HFF-Myc (cell line): ENCODE data around the gene PPA2.

Experiments
- DNase-seq: peaks from one replicate; pipeline ENCODE4 v3.0.0-alpha.2; 2011; ENCODE audit warnings: low read depth; ENCODE audit errors: extremely low read depth
- H3K4me3 ChIP-seq: replicated peaks from 2 replicates; pipeline ENCODE4 v1.5.1; 2011; ENCODE audit warnings: low read depth, mild to moderate bottlenecking, control low read depth, low read length
- TF ChIP-seq, protein P1 (sequence below): IDR thresholded peaks from 2 replicates; pipeline ENCODE4 v1.5.1; 2012; ENCODE audit warnings: mild to moderate bottlenecking, low read depth, low read length, control low read depth; ENCODE audit errors: missing control alignments

Gene PPA2

DNA sequence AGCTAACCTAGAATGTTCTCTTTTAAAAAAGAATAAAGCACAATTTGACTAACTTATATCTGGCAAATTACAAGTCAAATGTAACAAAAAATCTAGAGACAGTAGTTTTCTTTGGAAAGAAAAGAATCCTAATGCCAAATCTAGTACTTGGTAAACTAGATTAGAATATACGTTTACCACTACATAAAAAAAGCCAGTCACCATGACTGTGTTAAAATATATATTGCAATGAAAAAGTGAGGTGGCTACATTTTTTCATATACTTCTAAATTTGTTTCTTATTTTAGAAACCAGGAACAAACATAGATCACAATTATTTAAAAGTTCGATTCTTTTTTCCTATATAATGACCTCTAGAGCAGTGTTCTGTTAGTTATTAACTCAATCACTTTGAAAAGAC is 29.6 kb upstream of the PPA2 start:
- no peak for DNase-seq

GRCh38 chr4:105496899-105497298 is 23.0 kb upstream of the PPA2 start:
- no peak overlapping the region for H3K4me3 ChIP-seq
- DNase-seq, result no peak
- TF ChIP-seq, protein P1, sequence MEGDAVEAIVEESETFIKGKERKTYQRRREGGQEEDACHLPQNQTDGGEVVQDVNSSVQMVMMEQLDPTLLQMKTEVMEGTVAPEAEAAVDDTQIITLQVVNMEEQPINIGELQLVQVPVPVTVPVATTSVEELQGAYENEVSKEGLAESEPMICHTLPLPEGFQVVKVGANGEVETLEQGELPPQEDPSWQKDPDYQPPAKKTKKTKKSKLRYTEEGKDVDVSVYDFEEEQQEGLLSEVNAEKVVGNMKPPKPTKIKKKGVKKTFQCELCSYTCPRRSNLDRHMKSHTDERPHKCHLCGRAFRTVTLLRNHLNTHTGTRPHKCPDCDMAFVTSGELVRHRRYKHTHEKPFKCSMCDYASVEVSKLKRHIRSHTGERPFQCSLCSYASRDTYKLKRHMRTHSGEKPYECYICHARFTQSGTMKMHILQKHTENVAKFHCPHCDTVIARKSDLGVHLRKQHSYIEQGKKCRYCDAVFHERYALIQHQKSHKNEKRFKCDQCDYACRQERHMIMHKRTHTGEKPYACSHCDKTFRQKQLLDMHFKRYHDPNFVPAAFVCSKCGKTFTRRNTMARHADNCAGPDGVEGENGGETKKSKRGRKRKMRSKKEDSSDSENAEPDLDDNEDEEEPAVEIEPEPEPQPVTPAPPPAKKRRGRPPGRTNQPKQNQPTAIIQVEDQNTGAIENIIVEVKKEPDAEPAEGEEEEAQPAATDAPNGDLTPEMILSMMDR, result no peak

More for the DNA sequence above, 29.6 kb upstream of the PPA2 start:
- no peak overlapping the region for H3K4me3 ChIP-seq
- TF ChIP-seq, protein P1, result no peak

DNA sequence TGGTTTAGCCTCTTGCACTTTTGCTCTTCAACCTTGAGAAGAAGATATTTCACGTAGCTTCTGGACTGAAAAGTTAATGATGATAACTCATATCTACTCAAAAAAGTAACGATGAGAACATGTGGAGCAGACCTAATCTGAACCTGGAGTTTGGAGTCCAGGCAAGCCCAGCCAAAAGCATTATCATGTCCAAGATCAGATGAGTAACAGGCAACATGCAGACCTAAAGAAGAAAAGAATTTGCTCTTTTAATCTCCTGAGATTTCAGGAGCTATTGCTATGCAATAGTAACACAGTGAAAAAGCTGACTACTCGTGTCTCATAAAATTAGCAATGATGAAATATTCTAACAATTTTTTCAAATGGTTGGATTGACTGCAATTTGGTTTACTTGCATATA is 21.8 kb upstream of the PPA2 start:
- no peak for DNase-seq
- no peak overlapping the region for H3K4me3 ChIP-seq
- TF ChIP-seq, protein P1, result no peak

- TF ChIP-seq, protein P1, result no peak
- DNase-seq, result no peak
- no peak overlapping the region for H3K4me3 ChIP-seq
These were observed 16.7 kb upstream of the PPA2 start for GRCh38 chr4:105490523-105490922.

GRCh38 chr4:105483840-105484239 is 10.0 kb upstream of the PPA2 start:
- H3K4me3 ChIP-seq, result no peak overlapping the region
- DNase-seq, result no peak

DNA sequence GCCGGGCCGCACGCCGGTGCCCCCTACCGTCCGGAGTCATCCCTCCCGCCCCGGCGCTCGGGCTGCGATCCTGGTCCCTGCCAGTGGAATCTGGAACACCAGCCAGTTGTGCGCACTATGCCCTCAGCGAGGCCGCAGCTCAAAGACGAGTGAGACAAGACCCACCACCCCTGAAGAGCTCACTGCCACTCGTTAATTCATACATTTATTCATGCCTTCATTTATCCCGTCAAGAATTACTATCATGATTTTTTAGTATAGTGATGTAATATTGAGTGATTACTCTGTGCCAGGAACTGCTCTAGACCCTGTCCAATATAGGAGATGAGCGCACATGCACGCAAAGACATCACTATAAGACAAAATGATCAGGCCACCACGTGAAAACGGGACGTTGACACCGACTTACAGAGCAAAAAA is 247 bp upstream of the PPA2 start:
- peak overlapping the region; percentile 86 for H3K4me3 ChIP-seq
- DNase-seq, result peak; percentile 62

More at GRCh38 chr4:105483840-105484239, 10.0 kb upstream of the PPA2 start:
- TF ChIP-seq, protein P1, result no peak

More for the DNA sequence above, 247 bp upstream of the PPA2 start:
- TF ChIP-seq, protein P1, result peak; percentile 91
